Measurements from ENCODE around the gene CRYBA2.

CRYBA2 gene

GRCh38 chr2:218981881-218982585, 11.2 kb downstream of the CRYBA2 start:
- no peak for DNase-seq

GRCh38 chr2:218981390-218981880, 11.8 kb downstream of the CRYBA2 start:
- no peak for DNase-seq

- no peak for DNase-seq
Observed at GRCh38 chr2:218980735-218981389, 12.4 kb downstream of the CRYBA2 start.

- peak; percentile 64 for DNase-seq
Observed at GRCh38 chr2:218979846-218980734, 13.1 kb downstream of the CRYBA2 start.

- DNase-seq = no peak
Observed at GRCh38 chr2:218975060-218975777, 18.0 kb downstream of the CRYBA2 start.

- no peak for DNase-seq
Observed at GRCh38 chr2:218970894-218971293, 22.3 kb downstream of the CRYBA2 start.

- DNase-seq = peak; percentile 19
Observed at GRCh38 chr2:218964041-218964771, 29.0 kb downstream of the CRYBA2 start.

- DNase-seq = no peak
Observed at GRCh38 chr2:218963601-218964000, 29.6 kb downstream of the CRYBA2 start.

GRCh38 chr2:218962859-218963492, 30.2 kb downstream of the CRYBA2 start:
- DNase-seq = peak; percentile 44

- DNase-seq = no peak
Observed at GRCh38 chr2:218961651-218962570, 31.3 kb downstream of the CRYBA2 start.

- DNase-seq = no peak
Observed at GRCh38 chr2:218961229-218961628, 32.0 kb downstream of the CRYBA2 start.

- no peak for DNase-seq
Observed at GRCh38 chr2:218960309-218961165, 32.7 kb downstream of the CRYBA2 start.

- no peak for DNase-seq
Observed at GRCh38 chr2:218959761-218960308, 33.4 kb downstream of the CRYBA2 start.

- DNase-seq = peak; percentile 70
Observed at GRCh38 chr2:218959141-218959731, 34.0 kb downstream of the CRYBA2 start, which contains the start of gene CDK5R2. Gene CDK5R2 (plus strand): TSS chr2:218959666. CDS start chr2:218959821, 155 bp downstream.

- DNase-seq = no peak
Observed at GRCh38 chr2:218958276-218958675, 34.9 kb downstream of the CRYBA2 start.

GRCh38 chr2:218957671-218958070, 35.6 kb downstream of the CRYBA2 start:
- no peak for DNase-seq

GRCh38 chr2:218956039-218956438, 37.2 kb downstream of the CRYBA2 start:
- DNase-seq = no peak
